Measurements from ENCODE around the gene PTCH1.

The PTCH1 gene

DNA sequence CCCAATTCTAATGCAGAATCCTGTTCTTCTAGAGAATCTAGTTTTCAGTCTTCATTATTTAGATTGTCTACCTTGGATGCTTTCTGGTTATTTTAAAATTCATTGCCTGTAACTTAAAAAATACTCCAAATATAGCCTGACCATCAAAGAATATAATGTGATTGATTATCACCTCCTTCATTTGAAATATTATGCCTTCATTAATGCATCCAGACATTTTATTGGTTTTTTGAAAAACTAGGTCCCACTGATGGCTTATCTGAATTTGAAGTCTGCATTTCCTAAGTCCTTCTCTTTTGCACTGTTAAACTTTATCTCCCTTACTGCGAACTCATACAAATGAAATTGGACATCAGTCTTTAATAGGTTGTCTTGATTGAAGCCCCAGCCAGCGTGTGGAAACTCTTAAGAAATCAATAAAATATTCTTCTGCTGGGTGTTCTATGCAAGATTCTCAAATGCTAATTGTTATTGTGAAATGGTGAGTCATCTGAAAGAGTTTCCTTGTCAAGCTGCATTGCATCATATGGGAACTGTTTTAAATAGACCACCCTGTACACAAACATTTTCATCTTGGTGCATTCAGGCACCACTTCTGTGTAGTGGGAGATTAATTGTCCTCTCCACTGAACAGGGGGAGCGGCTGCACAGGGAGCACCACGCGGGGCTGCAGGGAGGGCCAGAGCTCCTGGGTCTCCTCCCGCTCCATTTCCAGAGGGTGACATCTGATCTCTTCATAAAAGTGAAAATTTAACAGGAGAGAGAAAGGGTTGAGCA, 106.9 kb downstream of the PTCH1 start:
- H3K4me3 ChIP-seq (ENCODE audit: low read depth, low read length) = no peak overlapping the region

DNA sequence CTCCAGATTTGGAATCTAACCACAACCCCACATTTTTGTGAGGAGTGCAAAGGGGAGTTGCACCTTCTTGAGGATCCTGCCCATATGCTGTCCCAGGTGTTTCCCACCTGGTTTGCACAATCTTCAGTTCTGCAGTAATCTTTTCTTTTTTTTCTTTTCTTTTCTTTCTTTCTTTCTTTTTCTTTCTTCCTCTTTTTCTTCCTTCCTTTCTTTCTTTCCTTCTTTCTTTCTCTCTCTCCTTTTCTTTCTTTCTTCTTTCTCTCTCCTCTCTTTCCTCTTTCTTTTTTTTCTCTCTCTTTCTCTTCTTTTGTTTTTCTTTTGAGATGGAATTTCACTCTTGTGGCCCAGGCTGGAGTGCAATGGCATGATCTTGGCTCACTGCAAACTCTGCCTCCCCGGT, 109.2 kb downstream of the PTCH1 start:
- H3K4me3 ChIP-seq (ENCODE audit: low read depth, low read length) = no peak overlapping the region

DNA sequence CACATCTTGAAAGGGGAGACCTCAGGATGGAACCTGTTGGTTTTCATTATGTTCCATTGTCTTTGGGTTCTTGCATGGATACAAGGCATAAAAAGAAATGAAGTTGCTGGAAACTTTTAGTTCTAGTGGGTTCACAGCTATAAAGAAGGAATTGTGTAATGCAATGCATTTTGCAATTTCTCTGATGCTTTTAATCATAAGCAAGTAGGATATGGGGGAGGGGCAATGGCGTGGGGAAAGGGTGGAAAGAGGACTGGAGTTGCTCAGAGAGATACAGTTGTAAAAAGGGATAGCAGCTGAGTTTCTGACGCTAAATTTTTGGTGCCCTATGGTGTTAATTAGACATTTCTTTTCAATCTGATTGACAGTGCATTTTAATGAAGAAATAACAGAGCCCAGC, 110.7 kb downstream of the PTCH1 start:
- H3K4me3 ChIP-seq (ENCODE audit: low read depth, low read length) = no peak overlapping the region

DNA sequence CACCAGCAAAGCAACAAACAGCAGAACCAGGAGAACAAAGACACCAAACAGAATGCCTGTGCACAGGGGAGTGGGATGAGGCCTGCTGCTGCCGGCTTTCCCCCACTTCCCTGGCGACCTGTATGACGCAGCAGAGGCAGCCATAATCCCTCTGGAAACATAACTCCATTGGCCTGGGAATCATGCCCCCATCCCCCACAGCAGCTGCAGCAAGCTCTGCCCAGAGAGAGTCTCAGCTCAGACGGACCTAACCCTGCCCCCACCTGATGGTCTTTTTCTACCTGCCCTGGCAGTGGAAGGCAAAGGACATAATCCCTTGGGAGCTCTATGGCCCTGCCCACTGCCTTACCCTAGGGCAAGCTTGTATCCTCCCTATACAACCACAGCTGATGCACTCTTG, 117.5 kb downstream of the PTCH1 start:
- no peak overlapping the region for H3K4me3 ChIP-seq (ENCODE audit: low read depth, low read length)

Data from iPS-11a (cell line).